ENCODE measurements around the gene RPL3. TPM values are rescaled to one million over a fixed set of nuclear protein-coding genes. Genes with fewer than 3 reads are reported as not detected.

The RPL3 gene
- total RNA-seq, 2 experiments from 2014 or later, result 3,164 to 3,255 TPM

GRCh38 chr22:39315389-39315788 lies 4.0 kb downstream of the RPL3 start:
- H3K36me3 Mint-ChIP-seq, result peaks cover 82% of the 10 kb centered on the region
- no peak for DNase-seq
- H3K27ac Mint-ChIP-seq, result peak overlapping the region; percentile 100
- peaks cover 21% of the 10 kb centered on the region for H3K27me3 Mint-ChIP-seq
- H3K4me1 Mint-ChIP-seq, result peaks cover 64% of the 10 kb centered on the region
- peaks cover 1% of the 10 kb centered on the region for H3K9me3 Mint-ChIP-seq
- peak overlapping the region; percentile 100 for H3K4me3 Mint-ChIP-seq

- Mint-ChIP-seq H3K27me3 (peaks cover 18% of the 10 kb centered on the region), H3K9me3 (peaks cover 1% of the 10 kb centered on the region), H3K4me3 (peak overlapping the region; percentile 100), H3K4me1 (peaks cover 60% of the 10 kb centered on the region), H3K27ac (peak overlapping the region; percentile 100), H3K36me3 (peaks cover 80% of the 10 kb centered on the region)
- DNase-seq, result no peak
Observed at GRCh38 chr22:39314251-39314971, 5.0 kb downstream of the RPL3 start.

GRCh38 chr22:39313258-39314001 lies 6.0 kb downstream of the RPL3 start:
- Mint-ChIP-seq H3K4me1 (peaks cover 54% of the 10 kb centered on the region), H3K4me3 (peak overlapping the region; percentile 64), H3K9me3 (no peaks in the 10 kb centered on the region), H3K27ac (peak overlapping the region; percentile 81), H3K27me3 (peaks cover 14% of the 10 kb centered on the region), H3K36me3 (peaks cover 70% of the 10 kb centered on the region)
- no peak for DNase-seq

- Mint-ChIP-seq H3K27ac (peak overlapping the region; percentile 82), H3K27me3 (peaks cover 14% of the 10 kb centered on the region), H3K4me3 (peak overlapping the region; percentile 25), H3K9me3 (no peaks in the 10 kb centered on the region), H3K4me1 (peaks cover 47% of the 10 kb centered on the region), H3K36me3 (peaks cover 60% of the 10 kb centered on the region)
- no peak for DNase-seq
Observed at GRCh38 chr22:39312410-39312809, 7.0 kb downstream of the RPL3 start.

- Mint-ChIP-seq H3K4me1 (peaks cover 41% of the 10 kb centered on the region), H3K27ac (peak overlapping the region; percentile 82), H3K36me3 (peaks cover 54% of the 10 kb centered on the region), H3K27me3 (peaks cover 8% of the 10 kb centered on the region), H3K9me3 (no peaks in the 10 kb centered on the region), H3K4me3 (peak overlapping the region; percentile 25)
- peak; percentile 35 for DNase-seq
Observed at GRCh38 chr22:39311592-39312400, 7.6 kb downstream of the RPL3 start.

- DNase-seq, result peak; percentile 24
- Mint-ChIP-seq H3K4me3 (no peak overlapping the region), H3K4me1 (peaks cover 32% of the 10 kb centered on the region), H3K27me3 (peaks cover 8% of the 10 kb centered on the region), H3K9me3 (no peaks in the 10 kb centered on the region), H3K27ac (peak overlapping the region; percentile 82), H3K36me3 (peaks cover 40% of the 10 kb centered on the region)
Observed at GRCh38 chr22:39309881-39310714, 9.3 kb downstream of the RPL3 start.

- Mint-ChIP-seq H3K4me1 (peaks cover 25% of the 10 kb centered on the region), H3K27ac (no peak overlapping the region), H3K36me3 (peaks cover 33% of the 10 kb centered on the region), H3K27me3 (peaks cover 8% of the 10 kb centered on the region), H3K4me3 (no peak overlapping the region), H3K9me3 (no peaks in the 10 kb centered on the region)
- DNase-seq, result peak; percentile 31
Observed at GRCh38 chr22:39309364-39309861, 10.0 kb downstream of the RPL3 start.

- Mint-ChIP-seq H3K4me1 (peaks cover 22% of the 10 kb centered on the region), H3K36me3 (peaks cover 28% of the 10 kb centered on the region), H3K27ac (peak overlapping the region; percentile 65), H3K9me3 (no peaks in the 10 kb centered on the region), H3K27me3 (peaks cover 8% of the 10 kb centered on the region), H3K4me3 (no peak overlapping the region)
- no peak for DNase-seq
Observed at GRCh38 chr22:39308614-39309363, 10.6 kb downstream of the RPL3 start.

GRCh38 chr22:39306456-39307361 lies 12.7 kb downstream of the RPL3 start:
- peaks cover 9% of the 10 kb centered on the region for H3K36me3 Mint-ChIP-seq
- H3K9me3 Mint-ChIP-seq, result no peaks in the 10 kb centered on the region
- peaks cover 7% of the 10 kb centered on the region for H3K27me3 Mint-ChIP-seq
- no peak overlapping the region for H3K4me3 Mint-ChIP-seq
- H3K27ac Mint-ChIP-seq, result no peak overlapping the region
- DNase-seq, result peak; percentile 42
- peaks cover 8% of the 10 kb centered on the region for H3K4me1 Mint-ChIP-seq

GRCh38 chr22:39303892-39304671 lies 15.3 kb downstream of the RPL3 start:
- H3K4me3 Mint-ChIP-seq, result no peak overlapping the region
- H3K4me1 Mint-ChIP-seq, result peaks cover 7% of the 10 kb centered on the region
- no peaks in the 10 kb centered on the region for H3K9me3 Mint-ChIP-seq
- DNase-seq, result no peak
- peaks cover 18% of the 10 kb centered on the region for H3K27me3 Mint-ChIP-seq
- no peak overlapping the region for H3K27ac Mint-ChIP-seq
- peaks cover 3% of the 10 kb centered on the region for H3K36me3 Mint-ChIP-seq

- peaks cover 7% of the 10 kb centered on the region for H3K4me1 Mint-ChIP-seq
- H3K27me3 Mint-ChIP-seq, result peaks cover 23% of the 10 kb centered on the region
- H3K9me3 Mint-ChIP-seq, result no peaks in the 10 kb centered on the region
- no peak overlapping the region for H3K4me3 Mint-ChIP-seq
- DNase-seq, result no peak
- no peak overlapping the region for H3K27ac Mint-ChIP-seq
- peaks cover 3% of the 10 kb centered on the region for H3K36me3 Mint-ChIP-seq
Observed at GRCh38 chr22:39303358-39303757, 16.1 kb downstream of the RPL3 start.

GRCh38 chr22:39302431-39302960 lies 16.9 kb downstream of the RPL3 start:
- H3K27ac Mint-ChIP-seq, result no peak overlapping the region

More at GRCh38 chr22:39302431-39302960, 16.9 kb downstream of the RPL3 start:
- peaks cover 29% of the 10 kb centered on the region for H3K27me3 Mint-ChIP-seq
- H3K4me1 Mint-ChIP-seq, result peaks cover 7% of the 10 kb centered on the region
- DNase-seq, result no peak
- peaks cover 3% of the 10 kb centered on the region for H3K36me3 Mint-ChIP-seq
- no peak overlapping the region for H3K4me3 Mint-ChIP-seq
- H3K9me3 Mint-ChIP-seq, result no peaks in the 10 kb centered on the region
